ENCODE measurements around the gene RIMKLA. TPM values are rescaled to one million over a fixed set of nuclear protein-coding genes. Genes with fewer than 3 reads are reported as not detected.

The RIMKLA gene
- total RNA-seq, 1 experiment from 2014 or later = 8.3 TPM

GRCh38 chr1:42449256-42449655 is 68.7 kb downstream of the RIMKLA start:
- ChIA-PET POLR2A (no interaction called here), CTCF (no interaction called here)
- no peak for TF ChIP-seq RELA (CRISPR knock-in tag; IDR thresholded peaks at IDR 0.05; ENCODE audit: borderline replicate concordance)
- TF ChIP-seq ZNF317 (CRISPR knock-in tag; IDR thresholded peaks at IDR 0.05; ENCODE audit: borderline replicate concordance, low read depth) = no peak
- no peak for TF ChIP-seq ZMAT4 (CRISPR knock-in tag; IDR thresholded peaks at IDR 0.05)
- no peak for TF ChIP-seq IRF1 (CRISPR knock-in tag; IDR thresholded peaks at IDR 0.05)
- TF ChIP-seq ETV6 (CRISPR knock-in tag; IDR thresholded peaks at IDR 0.05) = no peak
- TF ChIP-seq E2F4 (CRISPR knock-in tag; IDR thresholded peaks at IDR 0.05; ENCODE audit: borderline replicate concordance, low read depth) = no peak
- TF ChIP-seq MAX (CRISPR knock-in tag; IDR thresholded peaks at IDR 0.05) = no peak
- no peak for TF ChIP-seq ATF2 (CRISPR knock-in tag; IDR thresholded peaks at IDR 0.05; ENCODE audit: borderline replicate concordance, low read depth)
- TF ChIP-seq AR (CRISPR knock-in tag; IDR thresholded peaks at IDR 0.05) = no peak
- no peak for TF ChIP-seq OVOL2 (CRISPR knock-in tag; IDR thresholded peaks at IDR 0.05; ENCODE audit: borderline replicate concordance)
- TF ChIP-seq ZBTB43 (CRISPR knock-in tag; IDR thresholded peaks at IDR 0.05) = no peak
- no peak for TF ChIP-seq TCF7 (CRISPR knock-in tag; IDR thresholded peaks at IDR 0.05; ENCODE audit: low read depth)
- no peak for TF ChIP-seq MYBL2 (CRISPR knock-in tag; IDR thresholded peaks at IDR 0.05)
- no peak for TF ChIP-seq ZNF219 (CRISPR knock-in tag; IDR thresholded peaks at IDR 0.05; ENCODE audit: borderline replicate concordance)
- no peak for TF ChIP-seq CDX4 (CRISPR knock-in tag; IDR thresholded peaks at IDR 0.05; ENCODE audit: borderline replicate concordance)
- TF ChIP-seq USF2 (CRISPR knock-in tag; IDR thresholded peaks at IDR 0.05) = no peak
- TF ChIP-seq ZBTB21 (CRISPR knock-in tag; IDR thresholded peaks at IDR 0.05; ENCODE audit: borderline replicate concordance) = no peak
- TF ChIP-seq ZSCAN18 (CRISPR knock-in tag; IDR thresholded peaks at IDR 0.05) = no peak
- TF ChIP-seq ATF3 (CRISPR knock-in tag; conservative IDR thresholded peaks at IDR 0.05) = no peak
- H3K4me3 Mint-ChIP-seq = no peak overlapping the region
- no peak overlapping the region for H3K27ac Mint-ChIP-seq
- H3K9me3 Mint-ChIP-seq = no peaks in the 10 kb centered on the region
- DNase-seq (ENCODE audit: low spot score) (no peak), ATAC-seq (no peak)
- H3K27me3 Mint-ChIP-seq (ENCODE audit: low read depth) = no peaks in the 10 kb centered on the region; the same call in 1 of the 2 replicates
- 0 out of 2 replicates have a peak, but pooled peaks cover 3% of the 10 kb centered on the region for H3K4me1 Mint-ChIP-seq
- H3K36me3 Mint-ChIP-seq = no peaks in the 10 kb centered on the region

All from WTC11 (cell line).